NT2/D1 (cell line): Measurements from ENCODE around the gene IL34.
"Not testable (repeated sequence)": the region's sequence is repeated elsewhere in the genome, so short reads cannot be mapped to it uniquely, and the experiment has no call there.

Experiments used
- SUZ12 ChIP-seq: IDR thresholded peaks from 2 replicates; pipeline ENCODE4 v1.6.1; 2011; ENCODE audit not compliant: insufficient read length, insufficient read depth; ENCODE audit errors: extremely low read depth
- YY1 ChIP-seq: IDR thresholded peaks from 2 replicates; pipeline ENCODE4 v1.6.1; 2011; ENCODE audit not compliant: insufficient read length, insufficient read depth
- ZNF274 ChIP-seq: IDR thresholded peaks from 2 replicates; pipeline ENCODE4 v1.6.1; 2011; ENCODE audit warnings: mild to moderate bottlenecking, low read depth, low read length

DNA sequence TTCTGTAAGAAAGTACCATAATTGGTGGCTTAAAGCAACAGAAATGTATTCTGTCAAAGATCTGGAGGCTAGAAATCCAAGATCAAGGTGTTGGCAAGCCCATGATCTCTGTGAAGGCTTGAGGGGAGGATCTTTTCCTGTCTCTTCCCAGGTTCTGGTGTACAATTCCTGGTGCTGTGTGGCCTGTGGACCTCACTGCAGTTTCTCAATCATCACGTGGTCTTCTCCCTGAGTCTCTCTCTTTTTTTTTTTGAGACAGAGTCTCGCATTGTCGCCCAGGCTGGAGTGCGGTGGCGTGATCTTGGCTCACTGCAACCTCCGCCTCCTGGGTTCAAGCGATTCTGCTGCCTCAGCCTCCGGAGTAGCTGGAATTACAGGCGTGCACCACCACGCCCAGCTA is 12.7 kb upstream of the IL34 start:
- TF ChIP-seq ZNF274, SUZ12, YY1: not testable (repeated sequence)
